NCI-H2107 treated with DMSO at 0.1 percent for 48 hours (cell line): ENCODE results near the gene POPDC2.
A peak's percentile ranks its signal among the peaks of the same experiment; 100 is the strongest.
"Not testable (repeated sequence)": the region's sequence is repeated elsewhere in the genome, so short reads cannot be mapped to it uniquely, and the experiment has no call there.

Source experiments
- DNase-seq: peaks from one replicate; lab custom pipeline; 2025; ENCODE audit not compliant: unreplicated experiment; lab: John Stamatoyannopoulos, UW

Gene POPDC2, protein sequence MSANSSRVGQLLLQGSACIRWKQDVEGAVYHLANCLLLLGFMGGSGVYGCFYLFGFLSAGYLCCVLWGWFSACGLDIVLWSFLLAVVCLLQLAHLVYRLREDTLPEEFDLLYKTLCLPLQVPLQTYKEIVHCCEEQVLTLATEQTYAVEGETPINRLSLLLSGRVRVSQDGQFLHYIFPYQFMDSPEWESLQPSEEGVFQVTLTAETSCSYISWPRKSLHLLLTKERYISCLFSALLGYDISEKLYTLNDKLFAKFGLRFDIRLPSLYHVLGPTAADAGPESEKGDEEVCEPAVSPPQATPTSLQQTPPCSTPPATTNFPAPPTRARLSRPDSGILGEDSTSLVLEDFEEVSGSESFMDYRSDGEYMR

DNA sequence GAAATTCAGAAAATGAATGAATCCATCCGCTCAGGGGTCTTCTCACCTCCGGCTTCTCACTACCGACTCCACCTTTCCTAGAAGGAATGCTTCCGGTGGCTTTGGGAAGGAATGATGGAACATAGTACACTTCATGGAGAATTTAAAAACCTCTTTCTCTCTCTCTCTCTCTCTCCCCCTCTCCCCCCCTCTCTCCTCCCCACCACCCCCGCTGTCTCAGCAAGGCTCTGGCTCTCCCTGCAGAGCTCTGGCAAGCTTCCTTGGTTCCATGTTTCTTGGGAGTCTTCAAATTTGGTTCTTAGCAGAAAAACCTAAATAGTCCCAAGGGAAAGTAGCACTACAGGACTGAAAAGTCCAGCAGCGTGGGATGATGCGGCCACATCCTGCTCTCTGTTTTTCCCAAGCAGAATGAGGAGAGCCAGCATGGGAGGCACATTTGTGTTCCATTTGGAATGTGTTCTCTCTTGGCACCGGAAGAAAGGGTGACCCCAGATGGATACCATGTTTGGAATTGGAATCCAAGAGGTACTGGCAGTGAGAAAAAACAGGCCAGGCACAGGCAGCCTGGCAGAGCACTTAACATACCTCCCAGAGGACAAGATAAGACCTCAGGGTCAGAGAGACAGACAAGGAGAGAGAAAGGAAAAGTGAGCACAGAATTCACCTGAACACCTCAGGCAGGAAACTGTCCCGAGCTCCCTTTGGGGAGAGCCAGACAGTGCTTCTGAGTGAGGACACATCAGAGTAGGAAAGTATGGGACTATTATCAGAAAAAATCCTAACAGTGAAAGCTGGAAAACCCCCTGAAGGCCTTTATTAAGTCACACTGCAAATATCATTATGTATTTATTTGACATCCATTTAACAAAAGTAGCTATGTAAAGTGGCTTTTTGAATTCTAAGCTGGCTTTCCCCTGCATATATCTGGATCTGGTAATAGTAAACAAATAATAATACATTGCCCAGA is at the start of gene POPDC2:
Gene POPDC2, minus strand, starts transcription at position 116 of the 967 bp plus-strand sequence. CDS start 166 bp downstream, outside the sequence.
- no peak for DNase-seq

DNA sequence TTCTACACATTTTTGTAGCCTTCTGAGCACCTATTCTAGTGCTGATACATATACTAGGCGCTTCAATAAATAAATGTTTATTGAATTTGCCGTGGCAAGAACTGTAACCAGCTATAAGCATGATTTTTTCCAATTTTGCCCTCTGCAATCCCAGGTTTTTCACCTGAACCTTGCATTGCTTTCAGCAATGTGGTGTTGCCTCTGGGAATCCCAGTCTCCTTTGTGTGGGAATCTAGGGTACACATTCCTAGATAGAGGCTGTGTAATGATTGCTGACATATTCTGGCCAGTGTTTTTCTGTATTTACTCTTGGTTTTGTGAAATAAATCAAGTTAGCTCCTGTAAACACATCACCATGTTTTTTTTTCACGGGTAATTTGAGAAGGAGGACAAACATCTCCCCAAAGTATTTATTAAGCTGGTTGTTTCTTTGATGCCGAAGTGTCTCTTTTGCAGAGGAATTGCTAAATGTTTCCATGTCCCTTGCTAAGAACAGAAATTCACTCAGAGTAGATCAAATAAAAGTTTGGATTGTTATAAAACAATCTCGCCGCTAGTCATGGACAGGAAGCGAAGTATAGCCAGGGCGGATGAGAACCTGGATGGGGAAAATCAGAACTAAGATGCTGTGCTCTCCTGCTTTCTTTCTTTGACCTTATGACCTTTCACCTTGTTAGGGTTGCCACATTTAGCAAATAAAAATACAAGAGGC is 43.6 kb upstream of the POPDC2 start:
- DNase-seq: no peak

DNA sequence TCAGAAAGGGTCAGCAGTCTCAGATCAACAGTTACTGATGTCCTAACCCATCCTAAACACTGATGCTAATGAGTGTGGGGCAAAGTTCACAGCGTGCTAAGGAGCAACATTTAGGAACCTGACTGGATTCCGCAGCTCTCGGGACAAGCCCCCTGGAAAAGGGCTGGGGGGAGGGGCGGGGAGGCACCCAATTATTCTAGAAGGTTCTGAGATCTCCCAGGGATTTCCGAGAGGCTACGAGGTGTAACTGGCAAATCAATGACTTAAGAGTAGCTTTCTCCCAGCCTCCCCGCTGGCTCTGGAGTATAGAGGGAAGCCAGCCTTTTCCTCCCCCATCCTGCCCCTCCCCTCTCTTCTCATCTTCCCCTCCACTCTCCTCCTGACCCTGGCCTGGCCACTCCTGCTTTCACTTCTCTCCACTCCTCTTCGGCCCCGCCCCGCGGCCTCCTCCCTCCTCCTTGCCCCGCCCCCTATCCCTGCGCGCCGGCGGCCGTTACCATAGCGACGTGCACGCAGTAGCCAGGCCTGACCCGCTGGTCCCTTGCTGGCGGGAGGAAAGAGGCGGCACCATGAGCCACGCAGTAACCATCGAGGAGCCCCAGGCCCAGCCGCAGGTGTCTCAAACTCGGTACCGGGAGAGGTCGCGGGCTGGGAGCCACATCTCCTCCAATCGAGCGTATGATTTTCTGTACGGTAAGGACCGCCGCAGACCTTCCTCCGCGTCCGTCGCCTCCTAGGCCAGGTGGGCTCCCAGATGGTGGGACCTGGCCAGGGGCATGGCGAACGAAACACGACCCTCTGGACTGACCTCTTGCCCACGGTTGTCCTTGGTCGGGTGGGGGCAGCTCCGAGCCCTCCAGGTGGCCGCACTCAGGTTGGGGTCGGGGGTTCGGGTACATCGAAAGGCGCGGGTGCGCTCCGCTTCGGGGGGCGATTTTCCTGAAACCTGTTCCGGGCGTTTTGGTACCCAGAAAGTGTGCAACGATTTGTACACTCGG is 42.4 kb upstream of the POPDC2 start, which contains the start of gene CFAP91:
Gene CFAP91, plus strand, starts transcription at position 493 of the 998 bp plus-strand sequence. Its CDS starts 77 bp downstream, at position 570.
- peak; percentile 70 for DNase-seq

DNA sequence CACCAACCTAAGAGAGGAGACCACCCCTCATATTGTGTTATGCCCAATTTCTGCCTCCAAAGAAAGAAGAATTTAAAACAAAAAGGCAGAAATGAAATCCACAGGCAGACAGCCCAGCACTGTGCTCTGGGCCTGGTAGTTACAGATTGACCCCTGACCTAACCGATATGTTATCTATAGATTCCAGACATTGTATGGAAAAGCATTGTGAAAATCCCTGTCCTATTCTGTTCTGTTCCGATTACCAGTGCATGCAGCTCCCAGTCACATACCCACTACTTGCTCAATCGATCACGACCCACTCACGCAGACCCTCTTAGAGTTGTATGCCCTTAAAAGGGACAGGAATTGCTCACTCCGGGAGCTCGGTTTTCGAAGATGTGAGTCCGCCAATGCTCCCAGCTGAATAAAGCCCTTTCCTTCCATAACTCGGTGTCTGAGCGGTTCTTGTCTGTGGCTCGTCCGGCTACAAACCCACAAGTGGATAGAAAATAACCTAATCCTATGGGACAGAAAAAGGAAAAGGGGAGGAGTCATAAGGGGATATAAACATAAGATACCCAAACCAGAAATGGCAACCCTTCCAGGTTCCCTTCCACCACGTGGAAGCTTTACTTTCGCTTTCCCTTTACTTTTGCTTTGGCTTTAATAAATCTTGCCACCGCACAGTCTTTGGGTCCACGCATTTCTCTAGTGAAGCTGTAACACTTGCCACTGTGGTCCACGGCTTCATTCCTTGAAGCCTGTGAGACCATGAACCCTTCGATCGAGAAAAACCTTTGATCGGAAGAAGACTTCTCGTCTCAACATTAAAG is 40.7 kb upstream of the POPDC2 start:
- no peak for DNase-seq

DNA sequence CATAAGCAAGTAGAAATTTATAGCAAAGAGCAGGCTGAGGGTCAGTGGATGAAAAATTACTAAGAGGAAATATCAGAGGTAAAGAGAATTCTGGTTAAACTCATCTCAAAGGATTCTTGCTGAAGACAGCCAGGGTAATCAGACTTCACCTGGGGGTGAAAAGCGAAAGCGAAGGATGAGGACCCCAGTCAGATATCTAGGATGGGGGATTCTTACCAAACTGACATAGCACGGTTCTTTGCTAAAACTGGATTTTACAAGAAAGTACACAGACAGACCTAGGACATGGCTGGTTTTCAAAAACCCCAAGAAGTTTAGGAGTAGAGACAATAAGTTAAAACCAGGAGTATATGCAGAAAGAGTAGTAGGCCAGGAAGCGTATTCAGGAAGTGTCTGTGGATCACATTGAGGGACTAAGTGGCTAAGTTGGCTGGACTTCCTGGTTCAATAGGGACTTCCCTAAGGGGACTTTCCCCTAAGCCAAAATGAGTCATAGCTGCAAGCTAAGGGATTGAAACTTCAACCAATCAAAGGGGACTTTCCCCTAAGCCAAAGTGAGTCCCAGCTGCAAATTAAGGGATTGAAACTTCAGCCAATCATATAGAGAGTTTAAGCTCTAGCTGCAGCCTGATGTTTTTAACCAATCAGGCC is 40.0 kb upstream of the POPDC2 start:
- DNase-seq: no peak

DNA sequence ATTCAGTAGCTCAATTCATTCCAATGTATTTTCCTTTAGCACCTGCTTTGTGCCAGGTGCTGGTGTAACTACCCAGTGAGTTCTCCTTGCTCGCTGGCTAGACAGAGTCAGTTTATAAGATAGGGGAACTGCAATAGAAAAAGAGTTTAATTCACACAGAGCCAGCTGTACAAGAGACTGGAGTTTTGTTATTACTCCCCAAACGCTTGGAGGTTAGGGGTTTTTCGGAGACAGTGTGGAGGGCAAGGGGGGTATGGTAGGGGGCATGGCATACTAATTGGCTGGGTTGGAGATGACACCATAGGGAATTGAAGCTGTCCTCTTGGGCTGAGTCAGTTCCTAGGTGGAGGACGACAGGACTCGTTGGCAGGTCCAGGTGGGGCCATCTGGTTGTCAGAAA is 37.0 kb upstream of the POPDC2 start:
- no peak for DNase-seq

DNA sequence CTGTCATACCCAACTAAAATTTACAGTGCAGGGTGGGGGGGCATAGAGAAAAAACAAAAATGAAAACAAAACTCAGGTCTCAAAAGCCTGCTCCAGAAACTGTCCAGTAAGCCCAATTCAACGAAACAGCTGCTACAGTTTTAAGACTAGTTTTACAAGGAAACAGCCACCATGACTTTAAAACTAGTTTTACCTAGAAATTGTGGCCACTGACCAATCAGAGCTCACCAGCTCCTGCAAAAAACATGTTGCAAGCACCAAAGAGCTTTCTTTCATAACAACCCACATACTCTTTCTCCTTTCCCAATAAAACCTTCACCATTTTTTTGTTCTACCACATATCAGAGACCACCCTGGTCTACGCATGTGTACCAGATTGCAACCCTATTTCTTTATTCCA is 35.1 kb upstream of the POPDC2 start:
- no peak for DNase-seq

DNA sequence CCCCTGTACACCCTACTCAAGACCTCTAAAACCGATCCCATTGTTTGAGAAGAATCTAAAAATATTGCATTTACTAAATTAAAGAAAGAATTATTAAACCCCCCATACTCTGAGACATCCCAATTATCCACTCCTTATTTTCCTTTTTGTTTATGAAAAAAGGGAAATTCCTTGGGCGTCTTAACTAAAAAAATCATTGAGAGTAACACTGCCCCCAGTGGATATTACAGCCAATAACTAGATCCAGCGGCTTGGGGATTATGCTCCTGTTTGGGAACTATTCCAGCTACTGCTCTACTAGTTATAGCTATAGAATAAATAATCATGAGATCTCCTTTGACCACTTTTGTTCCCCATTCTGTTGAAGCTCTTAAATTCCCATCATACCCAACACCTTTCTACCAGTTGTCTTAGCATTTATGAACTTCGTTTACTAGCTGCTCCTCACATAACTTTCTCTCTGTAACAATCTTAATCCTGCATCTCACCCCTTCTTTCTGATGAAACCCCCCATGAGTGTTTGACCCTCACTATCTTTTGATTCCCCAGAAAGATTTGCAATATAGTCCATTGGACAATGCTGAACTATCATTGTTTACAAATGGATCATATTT is 29.8 kb upstream of the POPDC2 start:
- DNase-seq: no peak

DNA sequence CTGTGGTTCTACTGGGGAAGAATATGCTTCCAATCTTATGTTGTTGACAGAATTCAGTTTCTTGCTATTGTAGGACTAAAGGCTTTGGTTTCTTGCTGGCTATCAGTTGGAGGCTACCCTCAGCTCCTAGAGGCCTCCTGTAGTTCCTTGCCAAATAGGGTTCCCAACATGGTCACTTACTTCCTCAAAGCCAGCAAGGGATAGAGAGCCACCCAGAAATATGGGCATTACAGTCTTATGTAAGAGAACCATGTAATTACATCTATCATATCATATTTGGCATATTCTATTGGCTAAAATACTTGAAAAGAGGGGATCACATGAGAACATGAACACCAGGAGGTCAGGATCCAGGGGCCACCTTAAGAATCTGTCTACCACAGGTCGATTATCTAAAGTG is 23.0 kb upstream of the POPDC2 start:
- DNase-seq: no peak

DNA sequence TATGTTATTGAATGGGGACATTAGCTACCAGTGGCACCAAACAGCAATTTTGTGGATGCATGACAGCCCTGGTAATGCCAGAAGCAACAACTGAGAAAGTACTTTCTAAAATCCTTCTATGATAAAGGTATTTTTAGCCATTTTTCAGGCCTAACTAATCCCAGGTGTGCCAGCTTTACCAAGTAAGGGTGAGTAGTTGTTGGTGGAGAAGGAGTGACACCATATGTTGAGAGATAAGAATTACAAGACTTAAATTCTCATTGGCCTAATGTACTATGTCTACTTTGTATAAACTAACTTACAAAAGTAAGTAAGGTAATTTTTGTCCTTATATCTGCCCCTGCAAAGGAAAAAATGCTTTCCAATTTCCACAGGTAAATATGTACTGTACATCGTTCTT is 20.9 kb upstream of the POPDC2 start:
- DNase-seq: peak; percentile 26

DNA sequence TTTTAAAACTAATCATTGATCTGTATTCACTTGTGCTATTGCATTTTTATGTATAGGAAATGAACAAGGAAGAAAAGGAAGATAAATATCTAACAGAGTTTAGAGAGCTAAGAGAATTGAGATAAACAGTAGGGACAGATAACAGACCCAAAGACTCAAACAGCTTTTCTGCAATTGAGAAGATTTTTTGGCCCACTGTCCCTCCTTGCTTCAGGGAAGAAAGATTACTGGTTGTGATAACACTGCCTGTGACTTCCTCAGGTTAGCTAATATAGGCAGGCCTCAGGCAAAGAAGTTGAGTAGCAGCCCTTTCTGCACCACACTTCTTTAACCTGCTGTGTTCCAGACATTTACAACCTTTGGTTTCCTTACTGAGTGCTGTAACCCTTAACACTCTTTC is 19.5 kb upstream of the POPDC2 start:
- DNase-seq: no peak

DNA sequence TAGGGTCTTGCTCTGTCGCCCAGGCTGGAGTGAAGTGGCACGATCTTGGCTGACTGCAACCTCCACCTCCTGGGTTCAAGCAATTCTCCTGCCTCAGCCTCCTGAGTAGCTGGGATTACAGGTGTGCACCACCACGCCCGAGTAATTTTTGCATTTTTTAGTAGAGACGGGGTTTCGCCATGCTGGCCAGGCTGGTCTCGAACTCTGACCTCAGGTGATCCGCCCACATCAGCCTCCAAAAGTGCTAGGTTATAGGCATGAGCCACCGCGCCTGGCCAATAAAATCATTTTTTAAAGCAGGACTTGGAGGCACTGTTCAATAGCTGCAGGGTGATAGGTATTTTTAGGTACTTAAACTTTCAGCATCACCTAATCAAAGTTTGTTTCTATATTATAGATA is 17.8 kb upstream of the POPDC2 start:
- not testable (repeated sequence) for DNase-seq

DNA sequence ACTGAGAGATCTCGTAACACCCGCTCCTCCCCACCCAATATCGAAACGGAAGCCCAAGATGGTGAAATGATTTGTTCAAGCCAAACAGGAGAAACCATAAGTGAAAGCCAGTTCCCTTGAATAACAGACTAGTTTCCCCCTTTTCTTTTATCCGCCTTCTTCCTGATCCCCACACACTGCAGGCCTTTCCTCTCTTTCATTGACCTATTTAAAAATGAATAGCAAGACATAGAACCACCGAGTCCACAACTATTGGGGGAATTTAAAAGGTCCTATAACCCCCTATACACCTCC is 17.2 kb upstream of the POPDC2 start:
- no peak for DNase-seq

DNA sequence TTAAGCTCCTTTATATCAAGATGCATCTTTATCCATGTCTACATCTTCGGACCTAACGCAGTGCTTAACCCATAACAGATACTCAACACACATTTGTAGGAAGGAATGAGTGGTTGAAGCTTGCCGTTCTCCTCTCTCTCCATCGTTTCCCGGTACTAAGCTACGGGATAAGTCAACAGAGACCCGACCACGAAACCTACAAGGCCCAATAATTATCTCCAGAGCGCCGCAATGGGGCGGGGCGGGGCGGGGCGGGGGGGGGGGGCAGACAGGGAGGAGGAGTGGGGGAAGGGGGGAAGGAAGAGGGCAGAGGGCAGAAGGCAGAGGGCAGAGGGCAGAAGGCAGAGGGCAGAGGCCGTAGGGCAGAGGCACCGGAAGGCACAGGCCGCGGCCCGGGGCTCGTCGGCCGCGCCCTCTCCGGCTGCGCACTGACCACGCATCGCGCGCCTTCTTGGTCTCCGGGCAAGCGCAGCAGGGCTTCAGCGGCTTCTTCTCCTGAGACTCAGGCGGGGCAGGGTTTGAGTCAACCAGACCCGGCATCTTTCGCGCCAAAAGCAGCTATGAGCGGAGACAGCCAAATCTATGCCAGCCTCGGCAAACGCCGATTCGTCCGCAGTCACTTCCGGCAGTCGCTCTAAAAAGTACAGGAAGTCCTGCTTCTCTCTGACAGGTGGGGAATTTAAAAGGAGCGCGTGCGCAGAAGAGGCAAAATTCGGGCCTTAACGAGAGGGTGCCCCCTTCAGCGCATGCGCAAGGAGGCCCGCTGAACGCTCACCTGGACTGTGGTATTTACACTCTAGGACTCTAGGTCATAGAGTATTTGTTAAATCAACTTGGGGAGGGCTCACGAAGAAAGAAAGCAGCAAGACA is 16.6 kb upstream of the POPDC2 start, which contains the start of gene COX17:
Gene COX17, minus strand, starts transcription at position 636 of the 870 bp plus-strand sequence. Its CDS starts 96 bp downstream, at position 540.
- DNase-seq: peak; percentile 99

DNA sequence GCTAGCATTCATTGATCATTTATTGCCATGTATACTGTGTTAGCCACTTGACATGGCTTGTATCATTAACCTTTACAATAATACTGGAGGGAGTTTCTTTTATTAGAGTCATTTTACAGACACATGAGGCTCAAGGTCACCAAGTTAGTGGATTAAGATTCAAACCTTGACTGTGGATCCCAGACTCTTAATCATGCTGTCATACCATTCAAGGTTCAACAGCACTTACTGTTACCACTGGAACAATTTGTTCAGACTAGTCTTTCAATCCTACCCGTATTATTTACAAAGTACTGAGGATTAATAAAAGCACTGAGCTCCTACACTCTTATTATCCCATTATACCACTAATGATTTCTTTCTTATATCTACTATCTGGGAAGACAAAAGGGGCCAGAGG is 15.6 kb upstream of the POPDC2 start:
- no peak for DNase-seq

DNA sequence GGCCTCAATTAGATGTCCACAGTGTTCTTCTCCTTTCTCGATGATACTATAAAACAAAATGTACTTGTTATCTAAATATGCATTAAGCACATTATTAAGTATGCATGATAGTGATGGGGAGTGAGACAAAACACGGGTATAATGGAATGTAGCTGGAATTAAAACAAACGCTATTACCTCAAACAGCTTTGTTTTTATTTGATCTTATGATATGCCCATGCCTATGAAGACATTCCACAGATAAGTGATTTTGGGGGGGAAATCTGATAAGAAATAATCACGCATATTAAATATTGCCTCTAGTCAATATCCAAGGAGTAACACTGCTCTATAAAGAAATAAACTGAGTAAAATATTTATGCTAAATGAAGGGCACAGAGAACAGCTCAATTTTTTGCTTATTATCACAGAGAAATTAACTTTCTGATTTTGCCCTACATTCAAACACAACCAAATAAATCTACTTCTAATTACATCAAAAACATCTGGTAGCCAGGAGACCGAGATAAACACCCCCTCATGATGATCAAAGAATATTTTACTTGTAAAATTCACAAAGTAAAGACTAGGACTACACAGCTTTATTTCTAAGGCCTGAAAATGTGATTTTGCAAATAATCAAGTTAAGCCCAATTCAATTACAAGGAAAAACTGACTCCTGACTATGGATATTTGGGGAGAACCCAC is 14.9 kb upstream of the POPDC2 start:
- DNase-seq: no peak

DNA sequence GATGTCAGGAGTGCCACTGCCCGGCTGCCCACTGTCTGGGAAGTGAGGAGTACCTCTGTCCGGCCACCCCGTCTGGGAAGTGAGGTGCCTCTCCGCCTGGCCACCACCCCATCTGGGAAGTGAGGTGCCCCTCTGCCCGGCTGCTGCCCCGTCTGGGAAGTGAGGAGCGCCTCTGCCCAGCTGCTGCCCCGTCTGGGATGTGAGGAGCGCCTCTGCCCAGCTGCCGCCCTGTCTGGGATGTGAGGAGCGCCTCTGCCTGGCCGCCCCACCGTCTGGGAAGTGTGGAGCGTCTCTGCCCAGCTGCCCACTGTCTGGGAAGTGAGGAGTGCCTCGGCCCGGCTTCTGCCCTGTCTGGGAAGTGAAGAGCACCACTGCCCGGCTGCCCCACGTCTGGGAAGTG is 13.5 kb upstream of the POPDC2 start:
- no peak for DNase-seq
